ENCODE measurements around the gene PIBF1. TPM values are rescaled to one million over a fixed set of nuclear protein-coding genes. Genes with fewer than 3 reads are reported as not detected.

PIBF1 gene
- total RNA-seq, 6 experiments from 2014 or later, result 5.3 to 10.9 (median 7.8) TPM

- H3K4me1 ChIP-seq, result no peaks in the 10 kb centered on the region
- ATAC-seq (no peak), DNase-seq (no peak)
- intact Hi-C loops (cut with DNase I), result no loop called here
- H3K36me3 ChIP-seq, result no peaks in the 10 kb centered on the region
- no peak overlapping the region for H3K4me3 ChIP-seq
- H3K27me3 ChIP-seq, result no peaks in the 10 kb centered on the region
- no peaks in the 10 kb centered on the region for H3K9me3 ChIP-seq
- TF ChIP-seq CTCF (IDR thresholded peaks at IDR 0.05) (no peak), POLR2A (IDR thresholded peaks at IDR 0.05) (no peak)
- H3K27ac ChIP-seq, result no peak overlapping the region
- 80% methylated on average over 5 of the region's 5 CpGs for WGBS (ENCODE audit: insufficient coverage, low coverage, low lambda C conversion rate, missing lambda C conversion rate)
Measured at GRCh38 chr13:73025217-73026012, 243.5 kb downstream of the PIBF1 start.

- WGBS (ENCODE audit: insufficient coverage, low coverage, low lambda C conversion rate, missing lambda C conversion rate), result 100% methylated on average over 2 of the region's 2 CpGs
- ATAC-seq, result no peak
- no peaks in the 10 kb centered on the region for H3K36me3 ChIP-seq
- no peak overlapping the region for H3K4me3 ChIP-seq
- no peaks in the 10 kb centered on the region for H3K27me3 ChIP-seq
- DNase-seq, result no peak
- no peaks in the 10 kb centered on the region for H3K4me1 ChIP-seq
- H3K9me3 ChIP-seq, result no peaks in the 10 kb centered on the region
- TF ChIP-seq CTCF (IDR thresholded peaks at IDR 0.05), result no peak
- TF ChIP-seq POLR2A (IDR thresholded peaks at IDR 0.05), result no peak
- no peak overlapping the region for H3K27ac ChIP-seq
- intact Hi-C loops (cut with DNase I), result no loop called here
Measured at GRCh38 chr13:73034901-73035300, 253.0 kb downstream of the PIBF1 start.

- Histone ChIP-seq H3K36me3 (no peaks in the 10 kb centered on the region), H3K4me3 (no peak overlapping the region), H3K9me3 (no peaks in the 10 kb centered on the region), H3K4me1 (no peaks in the 10 kb centered on the region), H3K27ac (no peak overlapping the region), H3K27me3 (no peaks in the 10 kb centered on the region)
- DNase-seq, result no peak
- TF ChIP-seq CTCF (IDR thresholded peaks at IDR 0.05) (no peak), POLR2A (IDR thresholded peaks at IDR 0.05) (no peak)
- 59% methylated on average over 2 of the region's 2 CpGs for WGBS (ENCODE audit: insufficient coverage, low coverage, low lambda C conversion rate, missing lambda C conversion rate)
- no peak for ATAC-seq
- intact Hi-C loops (cut with DNase I), result no loop called here
Measured at GRCh38 chr13:73035660-73036059, 253.7 kb downstream of the PIBF1 start.

GRCh38 chr13:73036566-73036965 lies 254.6 kb downstream of the PIBF1 start:
- WGBS (ENCODE audit: insufficient coverage, low coverage, low lambda C conversion rate, missing lambda C conversion rate), result 86% methylated on average over 1 of the region's 4 CpGs
- Histone ChIP-seq H3K4me1 (no peaks in the 10 kb centered on the region), H3K36me3 (no peaks in the 10 kb centered on the region), H3K9me3 (no peaks in the 10 kb centered on the region), H3K27ac (no peak overlapping the region), H3K27me3 (no peaks in the 10 kb centered on the region), H3K4me3 (no peak overlapping the region)
- TF ChIP-seq POLR2A (IDR thresholded peaks at IDR 0.05) (no peak), CTCF (IDR thresholded peaks at IDR 0.05) (no peak)
- intact Hi-C loops (cut with DNase I), result no loop called here
- ATAC-seq (no peak), DNase-seq (no peak)
